Liver (tissue), 9 donors: ENCODE measurements around the gene HSPG2. TPM values are rescaled to one million over a fixed set of nuclear protein-coding genes. Genes with fewer than 3 reads are reported as not detected.

Source experiments
- DNase-seq: peaks from one replicate; pipeline ENCODE4 v3.0.0-alpha.2; 2017; ENCODE audit warnings: low spot score
- H3K27ac ChIP-seq, 2 donors: one replicate each; pipeline ENCODE4 v1.7.0; 2013; ENCODE audit warnings: inconsistent platforms in 2 of 2, low read length in 2 of 2, control low read depth in 1 of 2, low read depth in 1 of 2, mild to moderate bottlenecking in 1 of 2
- H3K27me3 ChIP-seq, 4 donors: one replicate each; pipeline versions ENCODE4 v1.6.1 to v1.7.0; 2013; ENCODE audit warnings: low read length in 3 of 4, inconsistent platforms in 1 of 4, mild to moderate bottlenecking in 1 of 4, moderate library complexity in 1 of 4; ENCODE audit not compliant: control insufficient read depth in 4 of 4, insufficient read depth in 4 of 4
- H3K36me3 ChIP-seq, 4 donors: one replicate each; pipeline versions ENCODE4 v1.6.1 to v1.7.0; 2013; ENCODE audit warnings: low read length in 3 of 4, mild to moderate bottlenecking in 3 of 4, low read depth in 1 of 4, moderate library complexity in 1 of 4; ENCODE audit not compliant: control insufficient read depth in 4 of 4, insufficient read depth in 3 of 4
- H3K4me1 ChIP-seq, 4 donors: one replicate each; pipeline versions ENCODE4 v1.6.1 to v1.7.0; 2013; ENCODE audit warnings: low read length in 3 of 4, mild to moderate bottlenecking in 3 of 4, moderate library complexity in 1 of 4; ENCODE audit not compliant: control insufficient read depth in 4 of 4, insufficient read depth in 4 of 4
- H3K4me3 ChIP-seq, 3 donors: one replicate each; pipeline versions ENCODE4 v1.6.1 to v1.7.0; 2013; ENCODE audit warnings: low read length in 3 of 3, control low read depth in 1 of 3, low read depth in 1 of 3, mild to moderate bottlenecking in 1 of 3
- H3K9ac ChIP-seq, 2 donors: one replicate each; pipeline ENCODE4 v1.7.0; 2013; ENCODE audit warnings: low read length in 2 of 2, mild to moderate bottlenecking in 2 of 2, moderate library complexity in 2 of 2, control low read depth in 1 of 2, low read depth in 1 of 2
- H3K9me3 ChIP-seq, 4 donors: one replicate each; pipeline versions ENCODE4 v1.6.1 to v1.7.0; 2013; ENCODE audit warnings: low read length in 3 of 4; ENCODE audit not compliant: control insufficient read depth in 4 of 4
- ATF3 ChIP-seq: IDR thresholded peaks from 2 replicates; pipeline ENCODE4 v1.6.1; 2016; ENCODE audit warnings: antibody characterized with exemption
- CTCF ChIP-seq: fragments of 150-350 bp; IDR thresholded peaks from 2 replicates; pipeline ENCODE4 v1.5.1; 2017; ENCODE audit warnings: improper control_type of control experiment, low read depth, low read length; ENCODE audit not compliant: missing input control
- EGR1 ChIP-seq, 2 donors: IDR thresholded peaks; 2 replicates each; pipeline ENCODE4 v1.6.1; 2016 to 2018; ENCODE audit warnings: antibody characterized with exemption in 2 of 2, low read depth in 2 of 2
- FOXA1 ChIP-seq: IDR thresholded peaks from 2 replicates; pipeline ENCODE4 v1.6.1; 2016; ENCODE audit warnings: antibody characterized with exemption
- FOXA2 ChIP-seq: IDR thresholded peaks from 2 replicates; pipeline ENCODE4 v1.6.1; 2016; ENCODE audit warnings: antibody characterized with exemption
- HNF4A ChIP-seq, 2 donors: conservative IDR thresholded peaks; 2 replicates each; pipeline ENCODE4 v1.6.1; 2016; ENCODE audit warnings: antibody characterized with exemption in 2 of 2, mild to moderate bottlenecking in 2 of 2
- HNF4G ChIP-seq: IDR thresholded peaks from 2 replicates; pipeline ENCODE4 v1.6.1; 2016; ENCODE audit warnings: antibody characterized with exemption
- MAX ChIP-seq: IDR thresholded peaks from 2 replicates; pipeline ENCODE4 v1.6.1; 2016; ENCODE audit warnings: antibody characterized with exemption
- NR2F2 ChIP-seq: IDR thresholded peaks from 2 replicates; pipeline ENCODE4 v1.6.1; 2016; ENCODE audit warnings: antibody characterized with exemption
- REST ChIP-seq: IDR thresholded peaks from 2 replicates; pipeline ENCODE4 v1.6.1; 2016; ENCODE audit warnings: antibody characterized with exemption, mild to moderate bottlenecking
- RXRA ChIP-seq, 2 donors: IDR thresholded peaks; 2 replicates each; pipeline ENCODE4 v1.6.1; 2017 to 2018; ENCODE audit warnings: antibody characterized with exemption in 2 of 2, mild to moderate bottlenecking in 1 of 2
- SP1 ChIP-seq: IDR thresholded peaks from 2 replicates; pipeline ENCODE4 v1.6.1; 2018; ENCODE audit warnings: antibody characterized with exemption, mild to moderate bottlenecking
- YY1 ChIP-seq: IDR thresholded peaks from 2 replicates; pipeline ENCODE4 v1.6.1; 2016; ENCODE audit warnings: antibody characterized with exemption, mild to moderate bottlenecking
- ZBTB33 ChIP-seq: IDR thresholded peaks from 2 replicates; pipeline ENCODE4 v1.6.1; 2016; ENCODE audit warnings: antibody characterized with exemption
- WGBS: extraction: QIAGEN DNeasy Blood & Tissue Kit; methylation state at CpG from one replicate; pipeline ENCODE4 v1.1.7; 2013; 5-methylcytosine and 5-hydroxymethylcytosine counted together
- polyA plus RNA-seq, 2 donors: library from polyadenylated mRNA; stranded (reverse) in 1 of 2; unstranded in 1 of 2; fragments of 200-250 nt in 1 of 2; fragments of >200 nt in 1 of 2; fragmentation: Nextera tagmentation in 1 of 2; extraction: Ambion mirVana in 1 of 2; gene quantifications; one replicate each; pipeline versions ENCODE4 v1.2.1 to v1.2.3, GENCODE V29; 2013 to 2015
- total RNA-seq, 2 donors: library from RNA; depleted of rRNA; stranded (reverse); fragments of >200 nt; gene quantifications; one replicate each; pipeline ENCODE4 v1.2.3, GENCODE V29; 2014
- donor health status: healthy.
- donor health status: healthy.
- donor health status: healthy.
- donor health status: healthy.
- donor health status: healthy.

Gene HSPG2
- total and polyA plus RNA-seq, 4 donors = 5.6 to 43.9 (median 23.9) TPM

GRCh38 chr1:21823980-21824702 is 113.0 kb downstream of the HSPG2 start:
- Histone ChIP-seq H3K27me3 (no peaks in the 10 kb centered on the region), H3K9ac (no peak overlapping the region), H3K36me3 (peaks cover 0 to 5% (median 0%) of the 10 kb centered on the region in 4 donors), H3K4me3 (no peak overlapping the region), H3K4me1 (no peaks in the 10 kb centered on the region), H3K27ac (no peak overlapping the region), H3K9me3 (no peaks in the 10 kb centered on the region)
- no peak for TF ChIP-seq NR2F2
- no peak for TF ChIP-seq EGR1 (IDR thresholded peaks at IDR 0.05; ENCODE audit: low read depth in 2 of 2)
- no peak for TF ChIP-seq RXRA (IDR thresholded peaks at IDR 0.05)
- TF ChIP-seq FOXA2 = no peak
- no peak for TF ChIP-seq SP1
- TF ChIP-seq ATF3 = no peak
- TF ChIP-seq REST = no peak
- no peak for TF ChIP-seq YY1
- no peak for TF ChIP-seq MAX
- TF ChIP-seq HNF4G = no peak
- TF ChIP-seq ZBTB33 = no peak
- TF ChIP-seq FOXA1 = no peak
- TF ChIP-seq CTCF = no peak
- TF ChIP-seq HNF4A (conservative IDR thresholded peaks at IDR 0.05) = no peak
- no peak for DNase-seq
- WGBS = 90% methylated on average over 22 of the region's 22 CpGs
